Endometrium (tissue), 2 donors: Measurements from ENCODE around the gene SLC6A6.

Experiments
- FAIRE-seq: peaks from 2 replicates; lab custom pipeline; 2012; peaks lifted over from hg19 to GRCh38; lab: Jason Lieb, UNC
- donor health status: control.
- donor health status: control.

SLC6A6 gene

GRCh38 chr3:14470461-14470860 is 68.1 kb downstream of the SLC6A6 start:
- no peak for FAIRE-seq

- FAIRE-seq, result no peak
Measured at GRCh38 chr3:14471016-14471415, 68.6 kb downstream of the SLC6A6 start.

GRCh38 chr3:14471690-14472089 is 69.3 kb downstream of the SLC6A6 start:
- FAIRE-seq, result peak; percentile 79

GRCh38 chr3:14472471-14473351 is 70.3 kb downstream of the SLC6A6 start:
- no peak for FAIRE-seq

GRCh38 chr3:14473411-14473891 is 71.0 kb downstream of the SLC6A6 start:
- FAIRE-seq, result peak; percentile 96

GRCh38 chr3:14474363-14475081 is 72.1 kb downstream of the SLC6A6 start:
- FAIRE-seq, result no peak

- no peak for FAIRE-seq
Measured at GRCh38 chr3:14475621-14476020, 73.2 kb downstream of the SLC6A6 start.

GRCh38 chr3:14476583-14477265 is 74.3 kb downstream of the SLC6A6 start:
- no peak for FAIRE-seq

GRCh38 chr3:14477311-14477935 is 75.0 kb downstream of the SLC6A6 start:
- FAIRE-seq, result no peak

GRCh38 chr3:14478956-14479550 is 76.6 kb downstream of the SLC6A6 start:
- no peak for FAIRE-seq

GRCh38 chr3:14479591-14479990 is 77.2 kb downstream of the SLC6A6 start:
- no peak for FAIRE-seq

GRCh38 chr3:14480207-14481017 is 78.0 kb downstream of the SLC6A6 start:
- FAIRE-seq, result no peak

GRCh38 chr3:14481018-14481645 is 78.7 kb downstream of the SLC6A6 start:
- FAIRE-seq, result no peak

- FAIRE-seq, result no peak
Measured at GRCh38 chr3:14481646-14482036, 79.2 kb downstream of the SLC6A6 start.

- peak; percentile 39 for FAIRE-seq
Measured at GRCh38 chr3:14482271-14482721, 79.9 kb downstream of the SLC6A6 start.

GRCh38 chr3:14483286-14483685 is 80.9 kb downstream of the SLC6A6 start:
- FAIRE-seq, result no peak

- no peak for FAIRE-seq
Measured at GRCh38 chr3:14484741-14485140, 82.3 kb downstream of the SLC6A6 start.

- no peak for FAIRE-seq
Measured at GRCh38 chr3:14485981-14486380, 83.6 kb downstream of the SLC6A6 start.

GRCh38 chr3:14486460-14486859 is 84.1 kb downstream of the SLC6A6 start:
- FAIRE-seq, result no peak

GRCh38 chr3:14487086-14487485 is 84.7 kb downstream of the SLC6A6 start:
- FAIRE-seq, result no peak
